ENCODE measurements around the gene MSRB1.

GRCh38 chr16:1903220-1903574 lies 39.8 kb downstream of the MSRB1 start:
- TF ChIP-seq CTCF (IDR thresholded peaks at IDR 0.05): no peak
- TF ChIP-seq POLR2AphosphoS5 (IDR thresholded peaks at IDR 0.05): no peak
